ENCODE measurements around the gene TMPRSS11D.

Gene TMPRSS11D

DNA sequence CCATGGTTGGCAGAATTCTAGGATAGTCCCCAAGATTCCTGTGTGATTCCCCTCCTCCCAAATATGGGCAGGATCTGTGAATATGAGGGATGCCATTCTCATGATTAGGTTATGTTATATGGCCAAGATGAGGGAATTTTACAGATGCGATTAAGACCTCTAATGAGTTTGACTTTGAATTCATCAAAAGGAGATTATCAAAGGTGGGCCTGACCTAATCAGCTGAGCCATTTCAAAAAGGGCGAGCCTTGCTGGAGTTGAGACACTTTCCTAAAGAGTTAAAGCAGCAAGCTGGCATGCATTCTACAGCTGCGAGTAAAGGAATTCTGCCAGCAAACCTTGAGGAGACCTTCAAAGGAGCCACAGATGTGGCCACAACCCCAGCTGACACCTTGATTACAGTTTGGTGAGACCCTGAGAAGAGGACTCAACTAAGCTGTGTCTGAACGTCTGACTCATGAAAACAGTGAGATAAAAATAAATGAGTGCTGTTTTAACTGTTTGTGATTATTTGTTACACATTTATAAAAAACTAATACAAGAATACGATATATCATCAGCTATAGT is 31.7 kb upstream of the TMPRSS11D start:
- no peak for TF ChIP-seq YY1 (IDR thresholded peaks at IDR 0.05; ENCODE audit: low read depth)
- no peak for TF ChIP-seq TEAD4 (IDR thresholded peaks at IDR 0.05)
- TF ChIP-seq NFIC (IDR thresholded peaks at IDR 0.05) = no peak
- no peak for TF ChIP-seq TAF1 (IDR thresholded peaks at IDR 0.05; ENCODE audit: low read depth)
- no peak for TF ChIP-seq FOXM1 (IDR thresholded peaks at IDR 0.05; ENCODE audit: borderline replicate concordance, low read depth)
- TF ChIP-seq EGR1 (IDR thresholded peaks at IDR 0.05) = no peak
- no peak for TF ChIP-seq RAD21 (IDR thresholded peaks at IDR 0.05; ENCODE audit: low read depth)
- TF ChIP-seq EP300 (IDR thresholded peaks at IDR 0.05; ENCODE audit: borderline replicate concordance) = no peak
- TF ChIP-seq, protein P1, sequence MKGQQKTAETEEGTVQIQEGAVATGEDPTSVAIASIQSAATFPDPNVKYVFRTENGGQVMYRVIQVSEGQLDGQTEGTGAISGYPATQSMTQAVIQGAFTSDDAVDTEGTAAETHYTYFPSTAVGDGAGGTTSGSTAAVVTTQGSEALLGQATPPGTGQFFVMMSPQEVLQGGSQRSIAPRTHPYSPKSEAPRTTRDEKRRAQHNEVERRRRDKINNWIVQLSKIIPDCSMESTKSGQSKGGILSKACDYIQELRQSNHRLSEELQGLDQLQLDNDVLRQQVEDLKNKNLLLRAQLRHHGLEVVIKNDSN (IDR thresholded peaks at IDR 0.05) = no peak
- TF ChIP-seq, protein P2, sequence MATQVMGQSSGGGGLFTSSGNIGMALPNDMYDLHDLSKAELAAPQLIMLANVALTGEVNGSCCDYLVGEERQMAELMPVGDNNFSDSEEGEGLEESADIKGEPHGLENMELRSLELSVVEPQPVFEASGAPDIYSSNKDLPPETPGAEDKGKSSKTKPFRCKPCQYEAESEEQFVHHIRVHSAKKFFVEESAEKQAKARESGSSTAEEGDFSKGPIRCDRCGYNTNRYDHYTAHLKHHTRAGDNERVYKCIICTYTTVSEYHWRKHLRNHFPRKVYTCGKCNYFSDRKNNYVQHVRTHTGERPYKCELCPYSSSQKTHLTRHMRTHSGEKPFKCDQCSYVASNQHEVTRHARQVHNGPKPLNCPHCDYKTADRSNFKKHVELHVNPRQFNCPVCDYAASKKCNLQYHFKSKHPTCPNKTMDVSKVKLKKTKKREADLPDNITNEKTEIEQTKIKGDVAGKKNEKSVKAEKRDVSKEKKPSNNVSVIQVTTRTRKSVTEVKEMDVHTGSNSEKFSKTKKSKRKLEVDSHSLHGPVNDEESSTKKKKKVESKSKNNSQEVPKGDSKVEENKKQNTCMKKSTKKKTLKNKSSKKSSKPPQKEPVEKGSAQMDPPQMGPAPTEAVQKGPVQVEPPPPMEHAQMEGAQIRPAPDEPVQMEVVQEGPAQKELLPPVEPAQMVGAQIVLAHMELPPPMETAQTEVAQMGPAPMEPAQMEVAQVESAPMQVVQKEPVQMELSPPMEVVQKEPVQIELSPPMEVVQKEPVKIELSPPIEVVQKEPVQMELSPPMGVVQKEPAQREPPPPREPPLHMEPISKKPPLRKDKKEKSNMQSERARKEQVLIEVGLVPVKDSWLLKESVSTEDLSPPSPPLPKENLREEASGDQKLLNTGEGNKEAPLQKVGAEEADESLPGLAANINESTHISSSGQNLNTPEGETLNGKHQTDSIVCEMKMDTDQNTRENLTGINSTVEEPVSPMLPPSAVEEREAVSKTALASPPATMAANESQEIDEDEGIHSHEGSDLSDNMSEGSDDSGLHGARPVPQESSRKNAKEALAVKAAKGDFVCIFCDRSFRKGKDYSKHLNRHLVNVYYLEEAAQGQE (IDR thresholded peaks at IDR 0.05; ENCODE audit: low read depth) = no peak
- TF ChIP-seq ZBTB7A (IDR thresholded peaks at IDR 0.05; ENCODE audit: low read depth) = no peak
- TF ChIP-seq CEBPB (IDR thresholded peaks at IDR 0.05) = no peak
- TF ChIP-seq CREB1 (IDR thresholded peaks at IDR 0.05; ENCODE audit: low read depth) = no peak
- no peak for TF ChIP-seq TCF12 (IDR thresholded peaks at IDR 0.05; ENCODE audit: low read depth)
- TF ChIP-seq, protein P3, sequence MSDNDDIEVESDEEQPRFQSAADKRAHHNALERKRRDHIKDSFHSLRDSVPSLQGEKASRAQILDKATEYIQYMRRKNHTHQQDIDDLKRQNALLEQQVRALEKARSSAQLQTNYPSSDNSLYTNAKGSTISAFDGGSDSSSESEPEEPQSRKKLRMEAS (IDR thresholded peaks at IDR 0.05) = no peak

DNA sequence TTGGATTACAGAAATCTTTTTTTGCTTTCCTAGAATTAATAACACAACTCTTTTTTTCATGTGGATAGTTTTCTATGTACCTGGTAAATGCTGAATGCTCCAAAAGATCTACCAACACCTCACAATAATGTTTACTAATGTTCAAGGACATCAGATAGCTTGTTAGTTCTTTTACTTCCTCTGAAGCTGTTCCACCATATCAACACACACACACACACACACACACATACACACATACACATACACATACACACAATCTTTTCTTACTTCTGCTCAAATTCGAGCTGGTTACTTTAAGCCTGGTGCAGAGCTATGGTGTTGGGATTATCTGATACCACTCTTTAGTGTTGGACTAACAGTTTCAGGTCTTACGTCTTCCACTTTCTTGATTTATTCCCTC is 28.3 kb upstream of the TMPRSS11D start:
- TF ChIP-seq FOXM1 (IDR thresholded peaks at IDR 0.05; ENCODE audit: borderline replicate concordance, low read depth) (no peak), EP300 (IDR thresholded peaks at IDR 0.05; ENCODE audit: borderline replicate concordance) (no peak), TAF1 (IDR thresholded peaks at IDR 0.05; ENCODE audit: low read depth) (no peak)
- TF ChIP-seq, protein P3 (IDR thresholded peaks at IDR 0.05) = no peak

DNA sequence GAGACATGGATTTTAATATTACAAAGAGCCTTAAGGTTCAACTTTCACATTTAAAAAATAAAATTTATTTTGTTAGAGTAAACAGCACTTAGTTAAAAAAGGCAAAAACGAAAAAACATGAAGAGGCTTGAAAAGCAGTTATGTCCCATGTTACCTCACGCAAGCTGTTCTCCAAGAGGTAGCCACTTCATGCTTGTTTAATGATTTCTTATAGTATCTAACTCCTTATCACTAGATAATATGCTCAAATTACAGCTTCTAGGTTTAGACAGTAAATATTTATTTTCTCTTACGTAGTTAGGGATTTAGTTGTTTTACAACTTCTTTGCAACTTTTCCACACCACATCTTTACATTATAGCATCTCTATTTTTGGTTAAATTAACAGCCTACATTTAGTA is 27.8 kb upstream of the TMPRSS11D start:
- TF ChIP-seq RAD21 (IDR thresholded peaks at IDR 0.05; ENCODE audit: low read depth) = no peak
- no peak for TF ChIP-seq YY1 (IDR thresholded peaks at IDR 0.05; ENCODE audit: low read depth)
- TF ChIP-seq TCF12 (IDR thresholded peaks at IDR 0.05; ENCODE audit: low read depth) = no peak
- TF ChIP-seq, protein P1 (IDR thresholded peaks at IDR 0.05) = no peak
- TF ChIP-seq EGR1 (IDR thresholded peaks at IDR 0.05) = no peak
- TF ChIP-seq CREB1 (IDR thresholded peaks at IDR 0.05; ENCODE audit: low read depth) = no peak
- no peak for TF ChIP-seq ZBTB7A (IDR thresholded peaks at IDR 0.05; ENCODE audit: low read depth)
- no peak for TF ChIP-seq TEAD4 (IDR thresholded peaks at IDR 0.05)
- TF ChIP-seq FOXM1 (IDR thresholded peaks at IDR 0.05; ENCODE audit: borderline replicate concordance, low read depth) = no peak
- TF ChIP-seq EP300 (IDR thresholded peaks at IDR 0.05; ENCODE audit: borderline replicate concordance) = no peak
- TF ChIP-seq CEBPB (IDR thresholded peaks at IDR 0.05) = no peak
- no peak for TF ChIP-seq TAF1 (IDR thresholded peaks at IDR 0.05; ENCODE audit: low read depth)
- TF ChIP-seq, protein P3 (IDR thresholded peaks at IDR 0.05) = no peak
- TF ChIP-seq NFIC (IDR thresholded peaks at IDR 0.05) = no peak
- TF ChIP-seq, protein P2 (IDR thresholded peaks at IDR 0.05; ENCODE audit: low read depth) = no peak

DNA sequence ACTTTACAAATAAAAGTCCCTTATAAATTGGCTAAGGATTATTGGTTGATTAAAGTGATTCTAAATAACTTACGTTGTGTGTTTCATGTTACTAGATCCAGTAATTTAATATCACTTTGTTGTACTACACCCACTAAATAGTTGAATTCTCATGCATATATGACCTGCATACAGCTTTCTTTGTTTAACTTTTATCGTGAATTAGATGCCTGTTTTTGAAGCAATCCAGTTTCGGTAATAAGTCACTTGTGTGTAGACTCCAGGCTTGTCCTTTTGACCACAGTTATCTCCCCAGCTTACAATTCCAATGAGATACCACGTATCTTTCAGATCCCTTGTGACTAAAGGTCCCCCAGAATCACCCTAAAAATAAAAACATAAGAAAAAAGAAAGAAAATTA is 27.3 kb upstream of the TMPRSS11D start:
- TF ChIP-seq YY1 (IDR thresholded peaks at IDR 0.05; ENCODE audit: low read depth) (no peak), EP300 (IDR thresholded peaks at IDR 0.05; ENCODE audit: borderline replicate concordance) (no peak), TCF12 (IDR thresholded peaks at IDR 0.05; ENCODE audit: low read depth) (no peak), CREB1 (IDR thresholded peaks at IDR 0.05; ENCODE audit: low read depth) (no peak), EGR1 (IDR thresholded peaks at IDR 0.05) (no peak), TEAD4 (IDR thresholded peaks at IDR 0.05) (no peak), RAD21 (IDR thresholded peaks at IDR 0.05; ENCODE audit: low read depth) (no peak), CEBPB (IDR thresholded peaks at IDR 0.05) (no peak), NFIC (IDR thresholded peaks at IDR 0.05) (no peak), FOXM1 (IDR thresholded peaks at IDR 0.05; ENCODE audit: borderline replicate concordance, low read depth) (no peak), TAF1 (IDR thresholded peaks at IDR 0.05; ENCODE audit: low read depth) (no peak)
- TF ChIP-seq, protein P2 (IDR thresholded peaks at IDR 0.05; ENCODE audit: low read depth) = no peak
- TF ChIP-seq, protein P3 (IDR thresholded peaks at IDR 0.05) = no peak
- TF ChIP-seq, protein P1 (IDR thresholded peaks at IDR 0.05) = no peak
